HG02798 (cell line): ENCODE measurements around the gene SLC10A4.

Experiments
- ATAC-seq: cut with Tn5 transposase; IDR thresholded peaks from one replicate; pipeline ENCODE4 v1.9.1; 2021; ENCODE audit warnings: mild to moderate bottlenecking; ENCODE audit not compliant: unreplicated experiment, poor library complexity

Gene SLC10A4

DNA sequence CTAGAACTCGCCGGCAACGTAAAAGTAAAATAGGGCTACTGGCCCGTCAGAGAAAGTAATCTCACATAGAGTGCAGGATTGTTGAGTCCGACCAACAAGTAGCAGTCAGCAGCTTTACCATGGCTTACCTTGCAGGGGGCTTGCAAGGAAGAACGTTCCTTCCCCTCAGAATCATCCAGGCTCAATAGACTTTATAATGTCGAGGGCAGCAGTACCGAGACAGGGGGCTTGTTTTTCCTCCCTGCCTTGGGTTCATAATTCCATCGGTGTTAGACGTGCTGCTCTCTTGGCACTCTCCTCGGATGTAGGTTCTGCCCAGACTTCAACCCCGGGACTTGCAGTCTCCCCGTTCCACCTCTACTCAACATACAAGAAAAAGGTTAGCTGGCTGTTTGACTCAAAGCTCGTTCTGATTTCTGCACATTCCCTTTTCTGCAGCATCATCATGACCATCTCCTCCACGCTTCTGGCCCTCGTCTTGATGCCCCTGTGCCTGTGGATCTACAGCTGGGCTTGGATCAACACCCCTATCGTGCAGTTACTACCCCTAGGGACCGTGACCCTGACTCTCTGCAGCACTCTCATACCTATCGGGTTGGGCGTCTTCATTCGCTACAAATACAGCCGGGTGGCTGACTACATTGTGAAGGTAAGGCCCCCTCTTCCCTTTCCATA, 1.5 kb downstream of the SLC10A4 start:
- ATAC-seq = no peak

DNA sequence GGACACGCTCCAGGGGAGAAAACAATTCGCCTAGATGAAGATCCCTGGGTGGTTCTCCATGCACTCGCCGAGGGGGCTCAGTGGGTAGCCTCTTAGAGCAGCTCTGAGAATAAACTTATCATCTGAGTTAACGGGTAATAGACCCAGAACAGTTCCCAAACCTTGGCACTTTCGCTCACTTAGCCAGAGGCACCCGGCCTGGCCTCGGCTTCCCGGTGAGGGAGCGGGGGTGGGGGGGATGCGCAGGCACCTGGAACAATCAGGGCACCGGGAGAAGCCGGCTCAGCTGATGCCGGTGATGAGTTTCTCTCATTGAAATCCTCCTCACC, 6.5 kb downstream of the SLC10A4 start:
- no peak for ATAC-seq

DNA sequence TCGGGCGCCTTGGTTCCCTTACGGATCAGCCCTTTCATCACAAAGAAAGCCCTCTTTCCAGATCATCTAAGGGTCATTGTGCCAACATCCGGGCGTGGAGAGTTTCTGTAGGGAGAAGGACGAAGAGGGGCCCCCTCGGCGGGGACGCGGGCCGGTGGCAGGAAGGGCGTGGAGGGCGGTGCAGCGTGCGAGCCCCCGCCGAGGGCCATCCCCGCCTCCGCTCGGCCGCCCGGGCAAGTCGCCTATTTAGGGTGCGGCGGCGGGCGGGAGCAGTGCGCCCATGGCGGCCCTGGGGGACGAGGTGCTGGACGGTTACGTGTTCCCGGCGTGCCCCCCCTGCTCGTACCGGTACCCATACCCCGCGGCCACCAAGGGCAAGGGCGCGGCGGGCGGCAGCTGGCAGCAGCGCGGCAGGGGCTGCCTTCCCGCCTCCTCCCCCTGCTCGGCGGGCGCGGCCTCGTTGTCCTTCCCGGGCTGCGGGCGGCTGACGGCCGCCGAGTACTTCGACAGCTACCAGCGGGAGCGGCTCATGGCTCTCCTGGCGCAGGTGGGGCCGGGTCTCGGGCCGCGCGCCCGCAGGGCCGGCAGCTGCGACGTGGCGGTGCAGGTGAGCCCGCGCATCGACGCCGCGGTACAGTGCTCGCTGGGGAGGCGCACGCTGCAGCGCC, 7.0 kb downstream of the SLC10A4 start, which contains the start of gene ZAR1:
Gene ZAR1, plus strand, starts transcription at position 241 of the 668 bp plus-strand sequence. Its CDS starts 40 bp downstream, at position 281.
- ATAC-seq = no peak

DNA sequence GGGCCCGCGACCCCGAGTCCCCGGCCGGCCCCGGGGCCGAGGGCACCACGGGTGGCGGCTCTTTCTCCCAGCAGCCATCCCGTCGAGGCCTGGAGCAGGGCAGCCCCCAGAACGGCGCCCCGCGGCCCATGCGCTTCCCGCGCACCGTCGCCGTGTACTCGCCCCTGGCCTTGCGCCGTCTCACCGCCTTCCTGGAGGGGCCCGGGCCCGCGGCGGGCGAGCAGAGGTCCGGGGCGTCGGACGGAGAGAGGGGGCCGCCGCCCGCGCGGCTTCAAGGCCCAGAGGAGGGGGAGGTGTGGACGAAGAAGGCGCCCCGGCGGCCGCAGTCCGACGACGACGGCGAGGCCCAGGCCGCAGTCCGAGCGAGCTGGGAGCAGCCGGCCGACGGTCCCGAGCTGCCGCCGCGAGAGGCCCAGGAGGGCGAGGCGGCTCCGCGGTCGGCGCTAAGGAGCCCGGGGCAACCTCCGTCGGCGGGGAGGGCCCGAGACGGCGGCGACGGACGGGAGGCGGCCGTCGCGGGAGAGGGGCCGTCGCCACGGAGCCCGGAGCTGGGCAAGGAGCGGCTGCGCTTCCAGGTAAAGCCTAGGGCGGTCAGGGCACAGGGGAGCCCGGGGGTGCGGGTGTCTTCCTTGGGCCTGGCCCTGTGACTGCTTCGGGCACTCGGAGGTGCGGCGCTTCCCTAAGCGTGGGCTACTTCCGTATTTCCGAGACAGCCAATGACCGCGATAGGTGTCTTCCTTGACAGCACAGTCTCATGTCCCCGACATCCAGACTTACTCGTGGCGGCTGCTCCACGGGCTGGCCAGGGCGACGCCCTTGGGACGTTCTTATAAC, 7.8 kb downstream of the SLC10A4 start:
- no peak for ATAC-seq

DNA sequence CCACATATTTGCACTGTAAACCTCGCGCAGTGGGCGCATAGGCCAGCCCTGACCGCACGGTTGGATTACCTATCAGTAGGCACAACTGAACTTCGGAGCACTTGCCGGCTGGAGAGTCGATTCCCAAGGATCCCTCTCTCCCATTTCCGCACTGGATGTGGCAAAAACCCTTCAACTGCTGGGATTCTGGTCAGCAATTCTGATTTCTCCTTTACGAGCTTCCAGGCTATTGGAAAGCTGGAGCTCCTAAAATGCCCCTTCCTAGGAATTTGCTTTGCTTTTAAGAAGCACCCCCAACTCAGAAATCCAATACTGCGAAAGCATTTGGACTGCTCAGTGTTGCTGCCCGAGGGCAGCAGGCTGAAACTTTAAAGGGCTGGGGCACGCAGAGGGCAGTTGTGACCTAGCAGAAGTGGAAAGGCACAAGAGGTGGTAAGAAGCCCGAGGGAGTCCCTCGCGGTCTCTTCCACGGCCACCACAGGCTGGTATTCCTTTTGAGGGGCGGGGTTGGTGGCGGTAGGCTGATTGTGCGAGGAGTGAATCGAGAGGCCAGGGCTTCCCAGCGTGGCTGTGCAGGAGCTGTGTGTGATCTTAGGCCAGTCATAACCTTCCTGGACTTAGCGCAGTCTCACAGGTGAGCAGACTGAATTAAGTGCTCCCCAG, 8.5 kb downstream of the SLC10A4 start:
- no peak for ATAC-seq

DNA sequence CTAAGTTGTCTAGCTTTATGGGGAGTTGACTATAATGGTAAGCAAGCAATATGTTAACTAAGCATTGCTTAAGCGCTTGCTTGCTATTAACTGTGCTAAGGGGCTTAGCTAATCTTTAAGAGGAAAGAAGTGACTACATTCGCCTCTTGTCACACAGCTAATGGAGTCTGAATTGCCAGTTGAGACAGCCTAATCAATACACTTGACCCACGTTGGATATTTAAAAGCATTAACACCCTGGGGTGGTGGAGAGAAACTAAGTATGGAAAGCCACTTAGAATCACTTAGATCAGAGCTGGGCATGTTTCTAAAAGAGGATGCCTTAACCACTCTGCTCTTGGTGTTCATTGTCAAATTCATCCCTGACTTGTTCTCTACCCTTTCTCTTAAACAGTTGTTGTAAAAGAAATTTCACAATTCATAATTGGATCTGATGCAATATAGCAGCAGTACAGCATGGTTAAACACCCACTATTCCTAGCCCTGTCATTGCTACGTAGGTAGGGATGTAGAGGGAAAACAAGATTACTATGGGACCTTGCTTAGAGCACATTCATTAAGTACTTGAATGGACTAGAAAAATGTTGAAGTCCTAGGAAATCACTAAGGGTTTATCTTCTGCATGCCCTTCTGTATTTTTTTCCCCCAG, 10.4 kb downstream of the SLC10A4 start:
- ATAC-seq = no peak

DNA sequence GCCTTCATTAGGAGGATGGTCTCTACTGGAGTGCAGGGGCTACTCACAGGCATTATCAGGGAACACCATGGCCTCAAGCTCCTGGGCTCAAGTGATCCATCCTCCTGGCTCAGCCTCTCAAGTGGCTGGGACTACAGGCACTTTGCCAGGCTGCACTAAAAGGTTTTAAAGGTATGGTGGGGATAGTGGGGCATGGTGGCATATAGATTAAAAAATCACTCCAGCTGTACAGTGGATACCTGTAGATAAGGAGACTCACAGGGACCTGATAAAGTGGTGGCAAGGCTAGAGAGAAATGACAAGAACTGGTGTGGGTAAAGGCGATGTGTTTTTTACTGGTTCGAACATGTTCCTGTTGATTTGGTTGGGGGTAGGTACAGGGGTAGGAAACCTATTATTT, 12.8 kb downstream of the SLC10A4 start:
- ATAC-seq = no peak

DNA sequence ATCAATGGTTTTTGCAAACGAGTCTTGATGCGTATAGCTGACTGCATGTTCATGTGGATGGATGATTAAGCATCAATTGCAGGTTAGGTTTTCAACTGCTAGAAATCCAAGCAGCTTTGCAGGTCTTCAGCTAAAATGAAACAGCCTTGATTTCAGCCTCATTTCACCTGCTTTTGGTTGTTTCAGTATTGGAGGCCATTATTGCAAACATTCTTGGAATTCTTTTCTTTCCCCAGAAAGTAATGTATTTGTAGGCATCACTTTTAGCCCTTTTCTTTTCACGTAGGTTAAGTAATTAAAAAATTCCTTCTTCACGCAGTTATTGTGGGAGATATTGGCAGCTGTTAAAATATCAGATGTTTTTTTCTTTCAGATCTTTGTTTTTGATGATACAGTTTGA, 15.8 kb downstream of the SLC10A4 start:
- ATAC-seq = no peak

DNA sequence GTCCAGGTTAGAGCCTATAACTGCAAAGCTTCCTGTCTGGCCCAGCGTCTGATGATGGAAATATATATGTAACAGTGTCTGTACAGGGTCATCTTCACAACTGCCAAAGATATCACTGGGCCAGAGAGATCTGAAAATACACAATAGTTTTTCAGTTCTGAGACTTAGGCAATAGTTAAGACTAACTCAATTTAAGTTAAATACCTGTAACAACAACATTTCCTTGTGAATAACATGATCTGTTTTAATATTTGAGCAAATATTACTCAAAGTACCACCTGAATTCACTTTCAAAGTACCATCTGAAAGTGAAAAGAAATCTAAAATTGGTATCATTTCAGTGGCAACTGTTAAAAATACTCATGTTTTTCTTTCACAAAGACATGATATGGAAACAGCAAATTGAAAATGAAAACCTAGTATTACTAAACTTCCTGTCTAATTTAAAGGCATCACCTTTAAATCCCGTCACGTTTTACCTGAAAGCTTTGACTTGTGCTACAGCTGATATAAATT, 16.5 kb downstream of the SLC10A4 start:
- ATAC-seq = peak; percentile 81

DNA sequence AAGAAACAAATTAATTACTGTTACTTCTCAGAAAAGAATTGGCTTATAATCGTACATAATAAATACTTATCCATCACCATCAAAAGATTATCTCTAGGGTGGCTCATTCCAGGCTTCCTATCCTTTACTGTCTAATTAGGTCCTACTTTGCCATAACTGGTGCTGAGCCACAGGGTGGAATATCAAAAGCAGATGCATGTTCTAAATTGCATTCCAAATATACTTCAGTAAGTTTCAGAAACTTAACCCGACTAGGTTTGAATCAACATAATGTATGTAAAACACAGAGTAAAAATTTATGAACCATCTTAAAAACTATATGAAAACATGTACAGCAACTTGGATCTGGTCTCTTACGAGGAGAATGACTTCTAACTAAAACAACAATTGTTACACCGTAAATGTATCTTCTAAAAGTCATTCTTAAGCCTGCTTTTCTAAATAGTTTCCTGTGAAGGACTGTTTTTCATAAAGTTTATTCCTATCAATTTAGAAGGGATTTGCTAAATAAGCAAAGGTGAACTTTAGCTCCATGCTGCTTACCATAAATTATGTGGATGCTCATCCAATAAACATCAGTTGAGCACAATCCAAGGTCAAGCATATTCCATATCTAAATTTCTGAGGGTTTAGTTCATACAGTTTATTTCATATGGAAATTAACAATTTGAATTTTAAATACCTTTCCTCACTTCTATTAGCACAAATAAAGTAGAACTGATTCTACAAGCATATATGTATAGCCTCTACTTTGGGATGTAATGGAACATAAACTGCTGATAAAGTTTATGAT, 20.3 kb downstream of the SLC10A4 start:
- no peak for ATAC-seq

DNA sequence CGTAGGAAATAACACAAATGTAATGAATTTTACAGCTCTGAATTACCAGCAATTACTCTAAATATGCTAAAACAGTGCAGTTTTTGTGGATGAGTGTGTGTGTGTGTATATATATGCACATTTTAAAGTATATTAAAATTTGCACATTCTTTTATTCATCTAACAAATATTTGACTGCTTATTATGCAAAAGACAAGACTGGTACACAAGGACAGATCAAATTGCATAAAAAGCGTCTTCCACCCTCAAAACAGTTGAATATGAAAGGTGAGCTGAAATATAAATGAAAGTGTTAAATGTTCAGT, 20.8 kb downstream of the SLC10A4 start:
- ATAC-seq = no peak

DNA sequence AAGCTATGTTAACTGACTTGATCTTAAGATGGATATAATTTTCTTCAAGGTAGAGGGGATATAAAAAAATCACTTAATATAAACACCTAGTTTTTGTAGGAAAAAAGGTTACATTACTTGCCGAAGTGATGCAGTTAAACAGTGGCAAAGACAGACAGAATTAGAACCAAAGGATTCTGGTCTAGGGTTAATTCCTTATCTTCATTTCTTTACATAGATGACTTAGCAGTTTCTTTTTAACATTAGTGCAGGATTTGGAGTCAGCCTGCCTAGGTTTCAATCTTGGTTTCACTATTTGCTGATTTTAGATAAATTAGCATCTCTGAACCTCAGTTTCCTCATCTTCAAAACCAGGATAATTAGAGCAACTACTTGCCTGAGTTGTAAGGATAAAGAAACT, 21.2 kb downstream of the SLC10A4 start:
- no peak for ATAC-seq

DNA sequence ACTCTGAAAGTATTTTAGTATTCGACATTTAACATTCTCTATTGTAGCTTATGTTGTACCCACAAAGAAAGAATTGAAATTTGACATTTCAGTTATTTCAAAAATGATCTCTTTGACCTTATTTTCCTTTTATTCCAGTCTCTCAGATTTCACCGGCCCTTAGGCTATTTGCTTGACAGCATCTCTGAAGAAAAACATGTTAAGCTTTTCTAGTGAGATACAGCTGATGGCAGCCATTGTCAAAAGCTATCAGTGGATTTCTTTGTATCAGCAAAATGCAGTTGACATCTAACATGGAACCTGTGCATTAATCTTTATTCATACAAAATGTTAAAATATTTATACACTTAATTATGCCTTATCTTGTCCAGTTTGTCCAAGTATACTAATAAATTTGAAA, 23.6 kb downstream of the SLC10A4 start:
- no peak for ATAC-seq

DNA sequence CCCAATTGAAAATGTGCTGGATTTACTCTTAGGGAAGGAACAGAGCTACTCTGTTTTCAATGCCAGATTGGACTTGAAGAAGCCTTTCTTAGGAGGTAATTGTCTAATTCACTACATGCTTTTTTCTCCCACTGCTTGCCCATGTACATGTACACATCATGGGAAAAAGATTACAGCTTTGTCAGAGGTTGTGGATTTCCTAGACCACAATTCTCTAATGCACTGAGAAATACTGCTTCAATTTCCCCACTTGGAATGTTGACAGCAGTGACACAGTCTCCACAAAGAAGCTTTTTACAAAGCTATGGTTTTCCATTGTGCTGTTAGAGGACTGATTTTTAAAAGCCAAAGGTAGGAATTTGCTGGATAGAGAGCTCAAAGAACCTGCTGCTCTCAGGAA, 26.4 kb downstream of the SLC10A4 start:
- ATAC-seq = no peak

DNA sequence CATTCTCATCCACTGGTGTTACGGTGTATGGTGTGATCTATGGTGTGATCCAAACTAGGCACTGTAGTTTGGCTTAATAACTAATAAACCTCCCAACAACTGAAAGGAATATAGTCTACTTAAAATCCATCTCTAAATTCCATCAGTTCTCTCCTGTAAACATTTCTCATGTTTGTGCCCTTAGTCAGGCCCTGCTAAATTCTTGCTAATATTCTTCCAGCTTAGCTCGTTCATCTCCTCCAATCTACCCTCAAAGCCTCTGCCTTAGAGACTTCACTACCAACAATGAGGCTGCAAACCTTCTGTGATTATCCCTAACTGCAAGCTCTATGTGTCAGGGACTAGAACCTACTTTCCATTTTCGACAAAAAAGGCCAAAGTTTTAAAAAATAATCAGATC, 35.0 kb downstream of the SLC10A4 start:
- no peak for ATAC-seq

DNA sequence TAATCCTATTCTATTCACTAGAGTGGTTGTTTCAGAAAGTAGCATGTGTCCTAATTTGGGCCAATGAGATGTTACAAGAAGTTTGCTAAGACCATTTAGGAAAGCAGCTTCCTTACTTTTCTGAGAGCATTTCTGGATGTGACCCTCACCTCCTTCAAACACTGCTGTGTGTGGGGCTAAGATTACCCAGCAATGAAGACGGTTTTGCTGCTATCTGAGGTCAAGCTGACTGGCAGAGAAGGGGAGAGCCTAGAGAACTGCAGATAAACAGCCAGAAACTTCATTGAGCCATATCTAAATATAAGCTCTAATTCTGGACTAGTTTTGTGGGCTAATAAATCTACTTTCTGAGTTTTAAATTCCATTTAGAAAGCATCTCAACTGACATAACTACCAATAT, 43.3 kb downstream of the SLC10A4 start:
- ATAC-seq = no peak

DNA sequence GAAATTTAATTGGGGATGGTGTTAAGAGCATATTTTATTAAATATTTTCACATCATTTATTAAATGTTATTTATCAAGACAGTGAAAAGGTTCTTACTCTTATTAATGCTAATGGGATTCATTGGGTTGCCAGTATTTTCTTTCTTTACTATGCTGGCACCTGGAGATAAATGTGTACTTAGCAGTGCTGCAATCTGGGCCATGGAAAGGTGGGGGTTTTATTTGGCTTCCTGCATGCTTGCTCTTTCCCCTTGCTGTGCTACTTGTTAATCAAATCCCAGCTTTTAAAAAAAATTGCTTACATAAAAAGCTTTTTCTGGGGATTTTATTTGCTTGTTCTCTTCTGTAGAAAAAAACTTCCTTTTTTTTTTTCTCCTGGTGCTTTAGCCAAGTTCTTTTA, 55.2 kb downstream of the SLC10A4 start:
- no peak for ATAC-seq
